DND-41 (cell line): Measurements from ENCODE around the gene PTGES2.

Experiments used
- CTCF ChIP-seq: IDR thresholded peaks from 2 replicates; pipeline ENCODE4 v1.5.1; 2012; ENCODE audit warnings: borderline replicate concordance, low read length, moderate library complexity, mild to moderate bottlenecking; ENCODE audit not compliant: poor library complexity, severe bottlenecking; ENCODE audit errors: extremely low read depth
- EZH2 ChIP-seq: IDR thresholded peaks from 3 replicates; pipeline ENCODE4 v1.6.1; 2012; ENCODE audit warnings: borderline replicate concordance, low read depth, mild to moderate bottlenecking, moderate library complexity, low read length, inconsistent platforms; ENCODE audit not compliant: severe bottlenecking

DNA sequence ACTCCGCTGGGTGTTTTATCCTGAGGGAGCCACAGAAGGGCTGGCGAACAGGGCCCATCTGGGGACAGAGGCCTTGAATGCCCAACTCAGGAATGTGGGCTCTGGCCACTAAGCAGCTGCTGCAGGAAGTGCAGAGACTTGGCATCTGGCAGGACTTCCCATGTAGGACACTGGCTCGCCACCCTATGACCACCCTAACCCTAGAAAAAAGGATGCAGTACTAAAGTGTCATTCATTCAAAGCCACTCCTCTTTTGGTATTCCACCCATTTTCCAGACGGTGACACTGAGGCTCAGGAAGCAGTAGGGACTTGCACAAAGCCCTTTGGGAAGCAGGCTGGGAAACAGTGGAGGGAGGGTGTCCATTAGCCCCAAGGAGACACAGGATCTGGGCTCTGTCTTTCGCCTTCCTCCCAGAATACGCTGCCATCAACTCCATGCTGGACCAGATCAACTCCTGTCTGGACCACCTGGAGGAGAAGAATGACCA lies 35.5 kb upstream of the PTGES2 start:
- no peak for TF ChIP-seq EZH2
- no peak for TF ChIP-seq CTCF
